GM20000 (cell line): ENCODE measurements around the gene ATP2B2.

Source experiments
- DNase-seq: peaks from one replicate; pipeline ENCODE4 v3.0.0; 2012; ENCODE audit warnings: low spot score
- TF ChIP-seq, protein P1 (sequence below): IDR thresholded peaks from 2 replicates; pipeline ENCODE4 v1.5.1; 2012; ENCODE audit warnings: mild to moderate bottlenecking, control low read depth; ENCODE audit errors: extremely low read depth, missing control alignments

The ATP2B2 gene

GRCh38 chr3:10399634-10400033, 105.8 kb downstream of the ATP2B2 start:
- TF ChIP-seq, protein P1, sequence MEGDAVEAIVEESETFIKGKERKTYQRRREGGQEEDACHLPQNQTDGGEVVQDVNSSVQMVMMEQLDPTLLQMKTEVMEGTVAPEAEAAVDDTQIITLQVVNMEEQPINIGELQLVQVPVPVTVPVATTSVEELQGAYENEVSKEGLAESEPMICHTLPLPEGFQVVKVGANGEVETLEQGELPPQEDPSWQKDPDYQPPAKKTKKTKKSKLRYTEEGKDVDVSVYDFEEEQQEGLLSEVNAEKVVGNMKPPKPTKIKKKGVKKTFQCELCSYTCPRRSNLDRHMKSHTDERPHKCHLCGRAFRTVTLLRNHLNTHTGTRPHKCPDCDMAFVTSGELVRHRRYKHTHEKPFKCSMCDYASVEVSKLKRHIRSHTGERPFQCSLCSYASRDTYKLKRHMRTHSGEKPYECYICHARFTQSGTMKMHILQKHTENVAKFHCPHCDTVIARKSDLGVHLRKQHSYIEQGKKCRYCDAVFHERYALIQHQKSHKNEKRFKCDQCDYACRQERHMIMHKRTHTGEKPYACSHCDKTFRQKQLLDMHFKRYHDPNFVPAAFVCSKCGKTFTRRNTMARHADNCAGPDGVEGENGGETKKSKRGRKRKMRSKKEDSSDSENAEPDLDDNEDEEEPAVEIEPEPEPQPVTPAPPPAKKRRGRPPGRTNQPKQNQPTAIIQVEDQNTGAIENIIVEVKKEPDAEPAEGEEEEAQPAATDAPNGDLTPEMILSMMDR = no peak
- DNase-seq = no peak

DNA sequence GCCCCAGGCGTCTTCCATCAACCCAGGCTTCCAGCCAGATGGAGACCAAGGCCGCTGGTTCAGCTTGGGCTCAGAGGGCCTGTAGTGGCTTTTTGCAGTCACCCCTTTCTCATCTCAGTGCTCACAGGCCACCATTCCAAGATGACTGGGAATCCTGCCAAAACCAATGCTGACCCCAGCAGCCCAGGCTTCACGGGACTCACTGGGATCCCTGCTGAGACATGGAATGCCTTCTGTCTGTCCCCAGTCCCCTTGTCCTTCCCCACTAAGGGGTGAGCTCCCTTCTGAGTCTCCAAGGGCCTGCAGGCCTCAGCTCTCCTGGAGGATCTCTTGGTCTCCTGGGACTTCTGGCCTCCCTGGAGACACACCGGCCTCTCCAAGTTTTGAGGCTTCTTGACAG, 107.0 kb downstream of the ATP2B2 start:
- TF ChIP-seq, protein P1 = no peak
- no peak for DNase-seq

- TF ChIP-seq, protein P1 = no peak
- DNase-seq = no peak
Observed at GRCh38 chr3:10397879-10398278, 107.5 kb downstream of the ATP2B2 start.

DNA sequence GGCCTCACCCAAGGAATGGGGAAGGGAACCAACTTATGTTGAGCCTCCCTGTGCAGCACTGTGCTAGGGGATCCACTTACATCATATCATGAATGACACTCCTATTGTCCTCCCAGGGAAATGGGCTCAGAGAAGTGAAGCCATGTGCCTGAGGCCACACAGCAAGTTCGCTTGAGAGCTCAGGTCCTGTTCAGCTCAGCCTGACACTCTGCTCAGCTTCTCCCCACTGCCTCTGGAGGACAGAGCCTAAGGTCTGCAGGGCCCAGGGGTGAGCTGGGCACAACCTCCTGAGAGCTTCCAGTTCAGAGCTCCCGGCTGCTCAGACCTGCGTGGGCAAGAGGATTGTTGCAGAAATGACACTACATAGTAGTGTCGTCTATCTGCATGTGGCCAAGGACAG, 108.5 kb downstream of the ATP2B2 start:
- TF ChIP-seq, protein P1 = no peak
- DNase-seq = no peak

DNA sequence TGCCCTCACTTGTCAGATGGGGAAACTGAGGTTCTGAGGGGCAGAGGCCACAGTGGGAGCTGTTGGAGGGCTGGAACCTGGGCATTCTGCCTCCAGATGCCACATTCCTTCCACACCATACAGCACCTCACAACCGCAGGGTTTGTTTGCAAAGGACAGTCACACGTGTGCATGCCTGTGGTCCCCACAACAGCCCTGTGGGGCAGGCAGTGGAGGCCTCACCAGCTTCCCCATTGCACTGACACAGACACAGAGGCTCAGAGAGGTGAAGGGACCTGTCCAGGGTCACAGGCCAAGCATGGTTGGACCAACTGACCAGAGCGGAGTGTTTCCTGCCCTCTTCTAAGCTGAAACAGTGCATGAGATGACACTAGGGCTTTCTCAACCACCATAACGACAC, 109.3 kb downstream of the ATP2B2 start:
- no peak for DNase-seq
- TF ChIP-seq, protein P1 = no peak

- TF ChIP-seq, protein P1 = no peak
- no peak for DNase-seq
Observed at GRCh38 chr3:10395671-10396070, 109.7 kb downstream of the ATP2B2 start.

DNA sequence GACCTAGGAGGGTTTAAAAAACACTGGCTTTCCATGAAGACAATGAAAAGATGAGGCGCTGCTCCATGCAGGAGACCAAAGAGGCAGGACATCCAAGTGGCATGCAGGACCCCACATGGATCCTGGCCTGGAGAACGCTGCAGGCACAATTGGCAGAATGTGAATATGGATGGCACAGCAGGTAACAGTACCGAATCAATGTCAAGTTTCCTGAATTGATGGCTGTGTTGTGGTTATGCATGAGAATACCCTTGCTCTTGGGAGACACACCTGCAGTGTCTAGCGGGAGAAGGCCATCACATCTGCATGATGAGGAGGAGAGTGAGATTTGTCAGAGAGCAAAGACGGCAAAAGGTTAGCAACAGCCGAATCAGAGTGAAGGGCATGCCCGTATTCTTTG, 110.2 kb downstream of the ATP2B2 start:
- DNase-seq = no peak
- TF ChIP-seq, protein P1 = no peak
